Fibroblast of villous mesenchyme (primary cell): Measurements from ENCODE around the gene ATF1. TPM values are rescaled to one million over a fixed set of nuclear protein-coding genes. Genes with fewer than 3 reads are reported as not detected.
"Not testable (repeated sequence)": the region's sequence is repeated elsewhere in the genome, so short reads cannot be mapped to it uniquely, and the experiment has no call there.

Source experiments
- DNase-seq: peaks from one replicate; pipeline ENCODE4 v3.0.0-alpha.2; 2010; ENCODE audit warnings: low read depth
- H3K4me3 ChIP-seq: 2 replicates; pipeline ENCODE4 v1.5.1; 2011; ENCODE audit warnings: low read depth, mild to moderate bottlenecking, low read length
- total RNA-seq: library from RNA; depleted of rRNA; stranded (reverse); fragments of >200 nt; gene quantifications from 2 replicates; pipeline ENCODE4 v1.2.3, GENCODE V29; 2012
- TF ChIP-seq, protein P1 (sequence below): IDR thresholded peaks from 2 replicates; pipeline ENCODE4 v1.5.1; 2012; ENCODE audit warnings: low read depth, mild to moderate bottlenecking, low read length; ENCODE audit not compliant: insufficient read depth

The ATF1 gene
- total RNA-seq, 1 donor: 27.2 TPM

DNA sequence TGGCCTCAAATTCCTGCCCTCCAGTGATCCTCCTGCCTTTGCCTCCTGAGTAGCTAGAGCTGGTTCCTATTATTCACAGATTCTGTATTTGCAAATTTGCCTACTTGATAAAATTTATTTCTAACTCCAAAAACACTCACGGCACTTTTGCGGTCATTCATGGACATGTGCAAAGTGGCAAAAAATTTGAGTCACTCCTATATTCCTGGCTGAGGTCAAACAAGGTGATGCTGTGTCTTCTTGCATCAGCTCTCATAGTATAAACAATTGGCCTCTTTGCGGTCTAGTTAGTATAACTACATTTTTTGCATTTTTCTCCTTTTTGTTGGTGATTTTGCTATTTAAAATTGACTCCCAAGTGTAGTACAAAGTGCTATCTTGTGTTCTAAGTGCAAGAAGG lies 24.7 kb downstream of the ATF1 start:
- no peak overlapping the region for H3K4me3 ChIP-seq
- DNase-seq: peak; percentile 94
- TF ChIP-seq, protein P1, sequence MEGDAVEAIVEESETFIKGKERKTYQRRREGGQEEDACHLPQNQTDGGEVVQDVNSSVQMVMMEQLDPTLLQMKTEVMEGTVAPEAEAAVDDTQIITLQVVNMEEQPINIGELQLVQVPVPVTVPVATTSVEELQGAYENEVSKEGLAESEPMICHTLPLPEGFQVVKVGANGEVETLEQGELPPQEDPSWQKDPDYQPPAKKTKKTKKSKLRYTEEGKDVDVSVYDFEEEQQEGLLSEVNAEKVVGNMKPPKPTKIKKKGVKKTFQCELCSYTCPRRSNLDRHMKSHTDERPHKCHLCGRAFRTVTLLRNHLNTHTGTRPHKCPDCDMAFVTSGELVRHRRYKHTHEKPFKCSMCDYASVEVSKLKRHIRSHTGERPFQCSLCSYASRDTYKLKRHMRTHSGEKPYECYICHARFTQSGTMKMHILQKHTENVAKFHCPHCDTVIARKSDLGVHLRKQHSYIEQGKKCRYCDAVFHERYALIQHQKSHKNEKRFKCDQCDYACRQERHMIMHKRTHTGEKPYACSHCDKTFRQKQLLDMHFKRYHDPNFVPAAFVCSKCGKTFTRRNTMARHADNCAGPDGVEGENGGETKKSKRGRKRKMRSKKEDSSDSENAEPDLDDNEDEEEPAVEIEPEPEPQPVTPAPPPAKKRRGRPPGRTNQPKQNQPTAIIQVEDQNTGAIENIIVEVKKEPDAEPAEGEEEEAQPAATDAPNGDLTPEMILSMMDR: no peak

- DNase-seq: no peak
- H3K4me3 ChIP-seq: no peak overlapping the region
- TF ChIP-seq, protein P1: no peak
Observed at GRCh38 chr12:50790081-50790480, 26.2 kb downstream of the ATF1 start.

DNA sequence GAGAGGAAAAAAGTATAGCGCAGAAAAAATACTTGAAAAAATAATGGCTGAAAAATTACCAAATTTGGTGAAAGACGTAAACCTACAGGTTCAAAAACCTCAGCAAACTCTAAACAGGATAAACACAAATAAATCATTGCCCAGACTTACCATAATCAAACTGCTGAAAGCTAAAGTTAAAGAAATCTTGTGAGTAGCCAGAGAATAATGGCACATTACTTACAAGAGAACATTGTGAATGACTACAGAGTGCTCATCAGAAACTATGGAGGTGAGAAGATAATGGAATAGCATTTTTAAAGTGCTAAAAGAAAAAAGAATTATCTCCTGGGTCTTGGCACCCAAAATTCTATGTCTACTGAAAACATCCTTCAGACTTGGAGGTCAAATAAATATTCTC lies 36.0 kb downstream of the ATF1 start:
- no peak overlapping the region for H3K4me3 ChIP-seq
- no peak for DNase-seq
- TF ChIP-seq, protein P1: no peak

GRCh38 chr12:50803230-50803875 lies 39.5 kb downstream of the ATF1 start:
- no peak overlapping the region for H3K4me3 ChIP-seq
- TF ChIP-seq, protein P1: no peak
- no peak for DNase-seq

DNA sequence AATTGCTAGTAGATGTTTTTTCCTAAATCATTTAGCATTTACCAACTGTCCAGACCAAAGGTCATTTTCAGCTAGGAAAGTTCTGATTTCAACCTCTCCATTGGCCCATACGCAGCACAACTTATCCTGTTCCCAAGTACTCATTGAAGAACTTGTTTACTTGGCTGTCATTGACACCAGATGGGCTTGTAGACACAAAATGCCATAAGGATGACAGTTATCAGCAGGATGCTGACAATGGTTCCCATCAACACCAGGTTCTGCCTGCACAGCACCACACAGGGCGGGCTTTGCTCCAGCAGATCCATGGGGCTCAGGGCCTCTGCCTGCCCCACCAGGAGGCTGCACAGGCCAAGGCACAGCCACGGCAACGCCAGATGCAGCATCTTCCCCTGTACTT lies 42.3 kb downstream of the ATF1 start:
- H3K4me3 ChIP-seq: no peak overlapping the region
- peak; percentile 24 for DNase-seq
- TF ChIP-seq, protein P1: no peak

- not testable (repeated sequence) for DNase-seq, H3K4me3 ChIP-seq
Observed at GRCh38 chr12:50809131-50809530, 45.2 kb downstream of the ATF1 start.

DNA sequence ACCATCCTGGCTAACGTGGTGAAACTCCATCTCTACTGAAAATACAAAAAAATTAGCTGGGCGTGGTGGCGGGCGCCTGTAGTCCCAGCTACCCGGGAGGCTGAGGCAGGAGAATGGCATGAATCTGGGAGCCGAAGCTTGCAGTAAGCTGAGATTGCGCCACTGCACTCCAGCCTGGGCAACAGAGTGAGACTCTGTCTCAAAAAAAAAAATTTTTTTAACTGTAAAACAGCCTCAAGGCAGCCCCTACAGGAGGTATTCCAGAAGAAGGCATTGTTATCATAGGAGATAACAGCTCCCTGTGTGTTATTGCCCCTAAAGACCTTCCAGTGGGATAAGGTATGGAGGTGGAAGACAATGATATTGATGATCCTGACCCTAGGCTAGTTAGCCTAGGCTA lies 51.0 kb downstream of the ATF1 start:
- not testable (repeated sequence) for H3K4me3 ChIP-seq, DNase-seq

- DNase-seq: no peak
- no peak overlapping the region for H3K4me3 ChIP-seq
- TF ChIP-seq, protein P1: no peak
Observed at GRCh38 chr12:50820177-50820576, 56.3 kb downstream of the ATF1 start.
